MM.1S (cell line): Measurements from ENCODE around the gene SYT2.
A peak's percentile ranks its signal among the peaks of the same experiment; 100 is the strongest.

ENCODE experiments used
- DNase-seq: peaks from one replicate; pipeline ENCODE4 v3.0.0-alpha.2; 2015
- H2AFZ ChIP-seq: fragments of 300-600 bp; sonication (generic); 2 replicates; pipeline ENCODE4 v1.6.0; 2016; ENCODE audit warnings: antibody characterized with exemption, low read length
- H3F3A ChIP-seq: fragments of 300-600 bp; sonication (generic); 2 replicates; pipeline ENCODE4 v1.6.1; 2016; ENCODE audit warnings: mild to moderate bottlenecking, antibody characterized with exemption, low read length, moderate library complexity, mixed read lengths; ENCODE audit not compliant: insufficient read depth
- H3K27ac ChIP-seq: fragments of 300-600 bp; sonication (generic); 2 replicates; pipeline ENCODE4 v1.5.1; 2016; ENCODE audit warnings: mild to moderate bottlenecking, low read length
- H3K27me3 ChIP-seq: fragments of 300-600 bp; sonication (generic); replicated peaks from 2 replicates; pipeline ENCODE4 v1.6.0; 2016; ENCODE audit warnings: low read length; ENCODE audit not compliant: insufficient read depth
- H3K36me3 ChIP-seq: fragments of 300-600 bp; sonication (generic); replicated peaks from 2 replicates; pipeline ENCODE4 v1.6.1; 2016; ENCODE audit warnings: mild to moderate bottlenecking, low read length, mixed read lengths; ENCODE audit not compliant: insufficient read depth
- H3K4me1 ChIP-seq: fragments of 300-600 bp; sonication (generic); 2 replicates; pipeline ENCODE4 v1.6.1; 2016; ENCODE audit warnings: low read length, mixed read lengths
- H3K4me2 ChIP-seq: fragments of 300-600 bp; sonication (generic); 2 replicates; pipeline ENCODE4 v1.6.0; 2016; ENCODE audit warnings: low read depth, low read length
- H3K4me3 ChIP-seq: fragments of 300-600 bp; sonication (generic); 2 replicates; pipeline ENCODE4 v1.5.1; 2016; ENCODE audit warnings: low read length, mixed read lengths
- H3K79me2 ChIP-seq: fragments of 300-600 bp; sonication (generic); 2 replicates; pipeline ENCODE4 v1.6.1; 2016; ENCODE audit warnings: mixed run types, low read length, mixed read lengths
- H3K9ac ChIP-seq: fragments of 300-600 bp; sonication (generic); 2 replicates; pipeline ENCODE4 v1.6.1; 2016; ENCODE audit warnings: low read length, mixed read lengths
- H3K9me2 ChIP-seq: fragments of 300-600 bp; sonication (generic); replicated peaks from 2 replicates; pipeline ENCODE4 v1.6.1; 2016; ENCODE audit warnings: mild to moderate bottlenecking, low read length, mixed read lengths; ENCODE audit not compliant: insufficient read depth
- H3K9me3 ChIP-seq: fragments of 300-600 bp; sonication (generic); replicated peaks from 2 replicates; pipeline ENCODE4 v1.6.1; 2016; ENCODE audit warnings: mild to moderate bottlenecking, low read length, mixed read lengths; ENCODE audit not compliant: insufficient read depth
- H4K20me1 ChIP-seq: fragments of 300-600 bp; sonication (generic); 2 replicates; pipeline ENCODE4 v1.6.1; 2016; ENCODE audit warnings: mild to moderate bottlenecking, low read length, moderate library complexity, mixed read lengths; ENCODE audit not compliant: insufficient read depth
- CTCF ChIP-seq: fragments of 300-600 bp; sonication (generic); IDR thresholded peaks from 2 replicates; pipeline ENCODE4 v1.5.1; 2016; ENCODE audit warnings: antibody characterized with exemption, low read length, mixed read lengths
- EZH2 ChIP-seq: fragments of 300-600 bp; sonication (generic); optimal IDR thresholded peaks from 2 replicates; pipeline ENCODE3; 2017; ENCODE audit warnings: low read depth, mild to moderate bottlenecking, antibody characterized with exemption, low read length, mixed read lengths
- EZH2phosphoT487 ChIP-seq: fragments of 300-600 bp; sonication (generic); IDR thresholded peaks from 2 replicates; pipeline ENCODE4 v1.6.1; 2018; ENCODE audit warnings: antibody characterized with exemption, low read length

SYT2 gene

GRCh38 chr1:202563818-202564217, 146.4 kb downstream of the SYT2 start:
- Histone ChIP-seq H3K4me2 (no peak overlapping the region), H4K20me1 (no peaks in the 10 kb centered on the region), H2AFZ (no peak overlapping the region), H3K27ac (peak overlapping the region; percentile 72; the same call in 1 of the 2 replicates), H3K79me2 (no peaks in the 10 kb centered on the region), H3K9ac (no peak overlapping the region), H3K4me1 (peaks cover 79% of the 10 kb centered on the region), H3K27me3 (no peaks in the 10 kb centered on the region), H3K4me3 (no peak overlapping the region), H3K9me3 (no peaks in the 10 kb centered on the region), H3K36me3 (no peaks in the 10 kb centered on the region), H3F3A (peaks cover 40% of the 10 kb centered on the region), H3K9me2 (no peaks in the 10 kb centered on the region)
- TF ChIP-seq EZH2: no peak
- TF ChIP-seq CTCF: no peak
- no peak for TF ChIP-seq EZH2phosphoT487
- no peak for DNase-seq

- Histone ChIP-seq H3K4me2 (peak overlapping the region; percentile 57; the same call in 1 of the 2 replicates), H2AFZ (no peak overlapping the region)
Measured at GRCh38 chr1:202562444-202563060, 147.7 kb downstream of the SYT2 start.

GRCh38 chr1:202561726-202562443, 148.4 kb downstream of the SYT2 start:
- Histone ChIP-seq H3K36me3 (no peaks in the 10 kb centered on the region), H3K9me3 (no peaks in the 10 kb centered on the region), H3K9ac (no peak overlapping the region; the same call in 1 of the 2 replicates), H3F3A (peaks cover 40% of the 10 kb centered on the region), H3K4me1 (peaks cover 59% of the 10 kb centered on the region), H2AFZ (no peak overlapping the region), H4K20me1 (no peaks in the 10 kb centered on the region), H3K9me2 (no peaks in the 10 kb centered on the region), H3K79me2 (no peaks in the 10 kb centered on the region), H3K27me3 (no peaks in the 10 kb centered on the region), H3K4me3 (0 out of 2 replicates have a peak overlapping the region, but pooled peaks have one; percentile 10), H3K4me2 (peak overlapping the region; percentile 57), H3K27ac (peak overlapping the region; percentile 68)
- peak; percentile 93 for DNase-seq
- TF ChIP-seq CTCF: peak; percentile 37
- no peak for TF ChIP-seq EZH2phosphoT487

More at GRCh38 chr1:202562444-202563060, 147.7 kb downstream of the SYT2 start:
- no peak for DNase-seq
- Histone ChIP-seq H4K20me1 (no peaks in the 10 kb centered on the region), H3K27me3 (no peaks in the 10 kb centered on the region), H3F3A (peaks cover 40% of the 10 kb centered on the region), H3K27ac (peak overlapping the region; percentile 68; the same call in 1 of the 2 replicates), H3K9me3 (no peaks in the 10 kb centered on the region), H3K9ac (no peak overlapping the region; the same call in 1 of the 2 replicates), H3K79me2 (no peaks in the 10 kb centered on the region), H3K4me3 (no peak overlapping the region), H3K36me3 (no peaks in the 10 kb centered on the region), H3K9me2 (no peaks in the 10 kb centered on the region), H3K4me1 (peaks cover 66% of the 10 kb centered on the region)
- TF ChIP-seq EZH2phosphoT487 (no peak), EZH2 (no peak), CTCF (no peak)
